ENCODE results near the gene MMADHC. TPM values are rescaled to one million over a fixed set of nuclear protein-coding genes. Genes with fewer than 3 reads are reported as not detected.

The MMADHC gene
- total RNA-seq, 1 experiment from 2014 or later, result 130 TPM

GRCh38 chr2:149543845-149544244 is 43.7 kb downstream of the MMADHC start:
- ChIA-PET CTCF (no interaction called here), POLR2A (ENCODE audit: unreplicated experiment) (no interaction called here)
- no peaks in the 10 kb centered on the region for H3K9me3 ChIP-seq (ENCODE audit: low read length)
- no peak overlapping the region for H3K27ac ChIP-seq (ENCODE audit: low read length)
- no peak overlapping the region for H2AFZ ChIP-seq (ENCODE audit: low read length)
- no peaks in the 10 kb centered on the region for H4K20me1 ChIP-seq (ENCODE audit: low read length)
- H3K9me2 ChIP-seq (replicated peaks; ENCODE audit: low read length), result 0 out of 2 replicates have a peak, but pooled peaks cover 4% of the 10 kb centered on the region
- intact Hi-C loops (cut with micrococcal nuclease), result no loop called here
- DNase-seq (no peak), ATAC-seq (no peak)
- H3K4me1 ChIP-seq (ENCODE audit: insufficient read depth, low read length), result peaks cover 4% of the 10 kb centered on the region; the same call in 1 of the 2 replicates
- no peak overlapping the region for H3K4me3 ChIP-seq (ENCODE audit: low read length)
- no peak overlapping the region for H3K9ac ChIP-seq (ENCODE audit: low read length)
- H3K79me2 ChIP-seq (ENCODE audit: low read length), result no peaks in the 10 kb centered on the region
- no peak overlapping the region for H3K4me2 ChIP-seq (ENCODE audit: low read length)
- H3K27me3 ChIP-seq (ENCODE audit: low read length), result no peaks in the 10 kb centered on the region
- no peaks in the 10 kb centered on the region for H3K36me3 ChIP-seq (ENCODE audit: low read depth, low read length)
- TF ChIP-seq EZH2 (IDR thresholded peaks at IDR 0.05; ENCODE audit: low read length, unreplicated experiment) (no peak), EZH2phosphoT487 (IDR thresholded peaks at IDR 0.05; ENCODE audit: borderline replicate concordance, low read length) (no peak)
- no peaks in the 10 kb centered on the region for H3F3A ChIP-seq (ENCODE audit: low read length, unreplicated experiment)
- no TSS peak for BruUV-seq (replicated peaks)

DNA sequence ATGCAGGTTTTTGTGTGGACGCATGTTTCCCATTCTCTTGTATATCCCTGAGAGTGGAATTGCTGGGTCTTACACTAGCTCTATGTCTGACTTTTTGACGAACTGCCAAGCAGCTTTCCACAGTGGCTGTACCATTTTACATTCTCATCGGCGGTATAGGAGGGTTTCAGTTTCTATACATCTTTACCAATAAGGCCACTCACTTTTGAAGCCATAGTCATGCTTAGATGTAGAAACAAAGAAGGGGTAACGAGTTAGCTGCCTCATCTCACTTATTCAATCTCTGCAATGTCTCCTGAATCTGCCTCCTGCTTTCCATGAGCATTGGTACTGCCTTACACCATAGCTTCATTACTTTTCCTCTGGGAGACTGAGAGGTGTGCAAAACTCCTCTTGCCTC is 47.4 kb downstream of the MMADHC start:
- H3K27me3 ChIP-seq (ENCODE audit: low read length), result no peaks in the 10 kb centered on the region
- no TSS peak for BruUV-seq (replicated peaks)
- no peak overlapping the region for H3K9ac ChIP-seq (ENCODE audit: low read length)
- H3K4me3 ChIP-seq (ENCODE audit: low read length), result no peak overlapping the region
- H3K27ac ChIP-seq (ENCODE audit: low read length), result no peak overlapping the region
- no peaks in the 10 kb centered on the region for H3F3A ChIP-seq (ENCODE audit: low read length, unreplicated experiment)
- intact Hi-C loops (cut with micrococcal nuclease), result no loop called here
- ChIA-PET CTCF (no interaction called here), POLR2A (ENCODE audit: unreplicated experiment) (no interaction called here)
- no peaks in the 10 kb centered on the region for H3K9me3 ChIP-seq (ENCODE audit: low read length)
- peaks cover 4% of the 10 kb centered on the region; the same call in 1 of the 2 replicates for H3K4me1 ChIP-seq (ENCODE audit: insufficient read depth, low read length)
- ATAC-seq (no peak), DNase-seq (no peak)
- no peak overlapping the region for H2AFZ ChIP-seq (ENCODE audit: low read length)
- no peaks in the 10 kb centered on the region for H4K20me1 ChIP-seq (ENCODE audit: low read length)
- H3K36me3 ChIP-seq (ENCODE audit: low read depth, low read length), result no peaks in the 10 kb centered on the region
- no peak overlapping the region for H3K4me2 ChIP-seq (ENCODE audit: low read length)
- no peaks in the 10 kb centered on the region for H3K79me2 ChIP-seq (ENCODE audit: low read length)
- TF ChIP-seq EZH2 (IDR thresholded peaks at IDR 0.05; ENCODE audit: low read length, unreplicated experiment) (no peak), EZH2phosphoT487 (IDR thresholded peaks at IDR 0.05; ENCODE audit: borderline replicate concordance, low read length) (no peak), CTCF (conservative IDR thresholded peaks at IDR 0.05; ENCODE audit: low read depth, low read length) (no peak)
- H3K9me2 ChIP-seq (replicated peaks; ENCODE audit: low read length), result 0 out of 2 replicates have a peak, but pooled peaks cover 4% of the 10 kb centered on the region

GRCh38 chr2:149538138-149538833 is 49.3 kb downstream of the MMADHC start:
- peaks cover 4% of the 10 kb centered on the region; the same call in 1 of the 2 replicates for H3K4me1 ChIP-seq (ENCODE audit: insufficient read depth, low read length)
- no peak overlapping the region for H3K4me3 ChIP-seq (ENCODE audit: low read length)
- H2AFZ ChIP-seq (ENCODE audit: low read length), result no peak overlapping the region
- ATAC-seq (peak; percentile 50; the same call in 1 of the 2 replicates), DNase-seq (peak; percentile 64)
- 0 out of 2 replicates have a peak, but pooled peaks cover 4% of the 10 kb centered on the region for H3K9me2 ChIP-seq (replicated peaks; ENCODE audit: low read length)
- H4K20me1 ChIP-seq (ENCODE audit: low read length), result no peaks in the 10 kb centered on the region
- intact Hi-C loops (cut with micrococcal nuclease), result no loop called here
- POLR2A ChIA-PET (ENCODE audit: unreplicated experiment), result no interaction called here
- TF ChIP-seq EZH2 (IDR thresholded peaks at IDR 0.05; ENCODE audit: low read length, unreplicated experiment) (no peak), EZH2phosphoT487 (IDR thresholded peaks at IDR 0.05; ENCODE audit: borderline replicate concordance, low read length) (no peak), CTCF (conservative IDR thresholded peaks at IDR 0.05; ENCODE audit: low read depth, low read length) (no peak)
- H3K9me3 ChIP-seq (ENCODE audit: low read length), result no peaks in the 10 kb centered on the region
- CTCF ChIA-PET, result no interaction called here
- H3K9ac ChIP-seq (ENCODE audit: low read length), result no peak overlapping the region
- no peak overlapping the region for H3K4me2 ChIP-seq (ENCODE audit: low read length)
- H3F3A ChIP-seq (ENCODE audit: low read length, unreplicated experiment), result no peaks in the 10 kb centered on the region
- no peaks in the 10 kb centered on the region for H3K36me3 ChIP-seq (ENCODE audit: low read depth, low read length)
- H3K79me2 ChIP-seq (ENCODE audit: low read length), result no peaks in the 10 kb centered on the region
- no TSS peak for BruUV-seq (replicated peaks)
- H3K27me3 ChIP-seq (ENCODE audit: low read length), result no peaks in the 10 kb centered on the region
- H3K27ac ChIP-seq (ENCODE audit: low read length), result no peak overlapping the region
